ENCODE results near the gene UBQLNL.

DNA sequence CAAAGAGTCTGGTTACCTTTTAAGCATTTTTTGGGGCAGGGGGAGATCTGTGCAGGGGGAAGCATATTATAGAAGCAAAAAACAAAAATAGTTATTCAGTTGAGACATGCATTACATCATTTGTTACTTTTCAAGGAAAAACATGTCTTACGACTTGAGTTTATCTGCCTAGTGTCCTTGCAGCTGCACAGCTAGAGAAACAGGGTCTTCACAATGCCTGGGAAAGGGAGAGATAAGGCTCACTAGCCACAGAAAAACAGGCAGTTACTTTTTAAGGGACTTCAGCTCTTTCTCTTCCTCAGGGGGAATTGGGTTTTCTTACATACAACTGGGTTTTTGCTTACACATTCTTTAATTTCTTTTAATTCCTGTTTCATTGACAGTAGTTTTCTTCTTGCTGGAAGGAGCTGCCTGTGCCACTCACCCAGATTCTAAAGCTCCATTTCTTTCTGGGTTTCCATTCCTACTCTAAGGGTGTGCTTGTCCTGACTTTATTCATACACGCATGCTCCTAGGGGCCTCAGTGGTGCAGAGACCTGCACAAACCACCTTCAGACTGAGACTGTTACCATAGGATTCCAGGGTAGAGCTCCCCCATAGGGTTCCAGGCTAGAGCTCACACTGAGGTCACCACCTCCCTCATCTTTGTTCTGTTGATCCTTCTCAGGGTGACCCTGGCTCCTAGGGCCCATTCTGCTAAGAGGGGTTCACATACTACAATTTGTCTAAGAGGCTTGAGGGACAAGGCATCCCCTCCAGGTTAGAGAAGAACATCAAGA, 14.7 kb upstream of the UBQLNL start:
- TF ChIP-seq, protein P1, sequence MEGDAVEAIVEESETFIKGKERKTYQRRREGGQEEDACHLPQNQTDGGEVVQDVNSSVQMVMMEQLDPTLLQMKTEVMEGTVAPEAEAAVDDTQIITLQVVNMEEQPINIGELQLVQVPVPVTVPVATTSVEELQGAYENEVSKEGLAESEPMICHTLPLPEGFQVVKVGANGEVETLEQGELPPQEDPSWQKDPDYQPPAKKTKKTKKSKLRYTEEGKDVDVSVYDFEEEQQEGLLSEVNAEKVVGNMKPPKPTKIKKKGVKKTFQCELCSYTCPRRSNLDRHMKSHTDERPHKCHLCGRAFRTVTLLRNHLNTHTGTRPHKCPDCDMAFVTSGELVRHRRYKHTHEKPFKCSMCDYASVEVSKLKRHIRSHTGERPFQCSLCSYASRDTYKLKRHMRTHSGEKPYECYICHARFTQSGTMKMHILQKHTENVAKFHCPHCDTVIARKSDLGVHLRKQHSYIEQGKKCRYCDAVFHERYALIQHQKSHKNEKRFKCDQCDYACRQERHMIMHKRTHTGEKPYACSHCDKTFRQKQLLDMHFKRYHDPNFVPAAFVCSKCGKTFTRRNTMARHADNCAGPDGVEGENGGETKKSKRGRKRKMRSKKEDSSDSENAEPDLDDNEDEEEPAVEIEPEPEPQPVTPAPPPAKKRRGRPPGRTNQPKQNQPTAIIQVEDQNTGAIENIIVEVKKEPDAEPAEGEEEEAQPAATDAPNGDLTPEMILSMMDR (IDR thresholded peaks at IDR 0.05), result no peak
- TF ChIP-seq POLR2AphosphoS5 (IDR thresholded peaks at IDR 0.05), result no peak
